ENCODE data around the gene MAST4.

The MAST4 gene

DNA sequence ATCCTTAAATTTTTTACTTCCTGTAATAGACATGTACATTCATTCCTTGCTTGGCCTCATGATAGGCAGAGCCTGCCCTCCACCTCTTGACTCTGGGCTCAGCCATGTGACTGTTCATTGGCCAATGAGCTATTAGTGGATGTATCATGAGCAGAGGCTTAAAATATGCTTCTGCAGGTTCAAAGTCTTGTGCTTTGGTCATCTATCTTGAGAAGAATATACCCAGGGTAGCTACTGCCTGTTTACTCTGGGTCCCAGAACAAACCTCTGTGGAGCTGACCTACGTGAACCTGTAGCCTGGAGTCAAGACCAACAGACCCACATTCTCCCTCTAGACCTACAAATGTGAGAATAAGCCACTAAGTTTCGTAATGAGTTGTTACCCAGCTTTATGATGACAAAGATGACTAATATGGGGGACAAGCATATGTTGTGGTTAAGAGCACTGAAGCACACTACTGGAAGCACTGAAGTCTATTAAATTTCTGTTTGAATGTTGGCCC is 244.4 kb downstream of the MAST4 start:
- DNase-seq (ENCODE audit: low spot score), result peak; percentile 48
- in situ Hi-C loops (cut with MboI; ENCODE audit: low sequenced_read_pairs, unreplicated experiment), result no loop called here
- TF ChIP-seq, protein P1, sequence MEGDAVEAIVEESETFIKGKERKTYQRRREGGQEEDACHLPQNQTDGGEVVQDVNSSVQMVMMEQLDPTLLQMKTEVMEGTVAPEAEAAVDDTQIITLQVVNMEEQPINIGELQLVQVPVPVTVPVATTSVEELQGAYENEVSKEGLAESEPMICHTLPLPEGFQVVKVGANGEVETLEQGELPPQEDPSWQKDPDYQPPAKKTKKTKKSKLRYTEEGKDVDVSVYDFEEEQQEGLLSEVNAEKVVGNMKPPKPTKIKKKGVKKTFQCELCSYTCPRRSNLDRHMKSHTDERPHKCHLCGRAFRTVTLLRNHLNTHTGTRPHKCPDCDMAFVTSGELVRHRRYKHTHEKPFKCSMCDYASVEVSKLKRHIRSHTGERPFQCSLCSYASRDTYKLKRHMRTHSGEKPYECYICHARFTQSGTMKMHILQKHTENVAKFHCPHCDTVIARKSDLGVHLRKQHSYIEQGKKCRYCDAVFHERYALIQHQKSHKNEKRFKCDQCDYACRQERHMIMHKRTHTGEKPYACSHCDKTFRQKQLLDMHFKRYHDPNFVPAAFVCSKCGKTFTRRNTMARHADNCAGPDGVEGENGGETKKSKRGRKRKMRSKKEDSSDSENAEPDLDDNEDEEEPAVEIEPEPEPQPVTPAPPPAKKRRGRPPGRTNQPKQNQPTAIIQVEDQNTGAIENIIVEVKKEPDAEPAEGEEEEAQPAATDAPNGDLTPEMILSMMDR (IDR thresholded peaks at IDR 0.05; ENCODE audit: borderline replicate concordance, control extremely low read depth, extremely low read depth, insufficient read depth, missing control alignments), result no peak

DNA sequence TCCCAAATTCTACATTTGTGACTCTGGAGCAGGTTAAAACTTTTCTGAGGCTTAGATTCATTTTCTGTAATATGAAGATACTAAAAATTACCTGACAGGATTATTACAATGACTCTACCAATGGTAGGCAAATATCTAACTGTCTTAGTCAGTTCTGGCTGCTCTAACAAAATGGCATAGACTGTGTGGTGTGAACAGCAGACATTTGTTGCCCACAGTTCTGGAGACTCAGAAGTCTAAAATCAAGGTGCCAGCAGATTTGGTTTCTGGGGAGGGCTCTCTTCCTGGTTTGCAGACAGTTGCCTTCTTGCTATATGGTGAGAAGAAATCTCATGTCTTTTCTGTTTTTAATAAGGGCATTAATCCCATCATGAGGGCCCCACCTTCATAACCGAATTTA is 245.1 kb downstream of the MAST4 start:
- in situ Hi-C loops (cut with MboI; ENCODE audit: low sequenced_read_pairs, unreplicated experiment), result no loop called here
- no peak for DNase-seq (ENCODE audit: low spot score)
- TF ChIP-seq, protein P1 (IDR thresholded peaks at IDR 0.05; ENCODE audit: borderline replicate concordance, control extremely low read depth, extremely low read depth, insufficient read depth, missing control alignments), result no peak

DNA sequence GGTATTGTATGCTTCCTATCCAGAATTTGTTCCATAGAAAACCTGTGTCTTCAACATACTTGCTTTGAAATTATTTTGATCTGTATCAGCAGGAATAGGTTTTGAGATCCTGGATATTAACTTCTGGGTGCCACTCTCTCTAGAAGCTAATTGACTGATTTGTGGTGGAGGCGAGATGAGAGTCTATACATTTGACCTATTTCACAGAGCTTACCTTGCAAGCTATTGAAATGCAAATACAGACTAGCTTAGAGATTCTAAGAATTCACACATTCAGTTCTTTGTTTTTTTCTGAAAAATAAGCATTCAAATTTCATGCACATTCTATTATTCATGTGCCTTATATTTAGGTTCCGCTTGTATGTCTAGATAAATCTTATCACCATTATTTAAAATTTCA is 246.3 kb downstream of the MAST4 start:
- TF ChIP-seq, protein P1 (IDR thresholded peaks at IDR 0.05; ENCODE audit: borderline replicate concordance, control extremely low read depth, extremely low read depth, insufficient read depth, missing control alignments), result no peak
- in situ Hi-C loops (cut with MboI; ENCODE audit: low sequenced_read_pairs, unreplicated experiment), result no loop called here
- DNase-seq (ENCODE audit: low spot score), result no peak

DNA sequence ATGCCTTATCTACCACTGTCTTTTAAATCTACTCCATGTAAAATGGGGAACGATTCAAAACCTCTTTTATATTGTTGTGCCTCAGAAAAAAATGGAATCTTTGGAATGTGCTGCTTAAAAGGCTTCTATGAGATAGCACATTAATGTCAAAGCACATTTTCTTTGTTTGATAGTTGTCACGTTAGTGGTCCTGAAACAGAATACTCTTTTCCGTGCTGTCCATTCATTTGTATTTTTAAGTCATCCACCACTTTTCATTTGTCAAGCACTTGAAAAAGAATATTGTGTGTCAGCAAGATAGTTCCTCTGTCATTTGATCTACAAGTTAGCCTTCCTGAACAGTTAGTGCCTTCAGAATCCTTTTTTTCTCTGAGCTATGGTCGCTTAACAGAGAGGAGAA is 246.9 kb downstream of the MAST4 start:
- in situ Hi-C loops (cut with MboI; ENCODE audit: low sequenced_read_pairs, unreplicated experiment), result no loop called here
- TF ChIP-seq, protein P1 (IDR thresholded peaks at IDR 0.05; ENCODE audit: borderline replicate concordance, control extremely low read depth, extremely low read depth, insufficient read depth, missing control alignments), result no peak
- DNase-seq (ENCODE audit: low spot score), result no peak

DNA sequence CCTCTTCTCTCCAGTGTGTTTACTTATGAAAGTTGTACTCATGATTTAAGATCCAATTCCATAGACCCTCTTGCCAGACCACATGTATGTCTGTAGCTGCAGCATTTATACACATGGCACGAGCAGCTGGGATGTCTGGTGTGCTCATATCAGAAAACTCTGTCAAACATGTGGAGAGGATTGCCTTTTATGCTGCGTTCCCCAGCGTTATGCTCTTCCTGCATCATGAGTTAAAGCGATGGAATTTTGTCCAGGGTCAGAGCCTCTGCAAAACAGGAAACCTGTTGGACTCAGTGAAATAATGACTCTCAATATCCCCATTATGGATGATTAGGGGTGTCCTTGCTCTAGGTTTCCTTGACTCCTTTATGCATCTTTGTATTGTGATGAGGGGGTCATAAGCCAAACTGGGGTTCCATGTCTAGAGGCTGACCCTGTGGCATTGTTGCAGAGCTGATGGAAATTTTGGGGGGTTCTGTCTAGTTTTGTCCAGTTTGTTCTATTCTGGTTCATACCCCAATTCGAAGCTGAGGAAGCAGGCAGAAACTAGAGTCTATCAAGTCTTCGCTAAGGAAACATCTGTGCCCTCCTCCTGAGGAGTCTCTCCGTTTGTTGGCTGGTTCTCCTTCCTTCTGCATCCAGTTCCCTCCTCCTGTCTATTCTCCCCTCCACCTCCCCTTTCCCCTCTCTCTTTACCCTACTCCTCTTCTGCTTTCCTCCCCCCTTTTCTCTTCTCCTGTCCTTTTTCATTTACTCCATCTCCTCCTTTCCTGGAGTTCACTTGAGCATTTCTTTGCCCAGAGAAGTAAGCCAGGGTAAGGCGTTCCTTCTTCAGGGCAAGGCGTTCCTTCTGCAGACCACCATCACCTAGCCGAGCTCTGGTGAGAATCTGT is 252.8 kb downstream of the MAST4 start:
- TF ChIP-seq, protein P1 (IDR thresholded peaks at IDR 0.05; ENCODE audit: borderline replicate concordance, control extremely low read depth, extremely low read depth, insufficient read depth, missing control alignments), result no peak
- in situ Hi-C loops (cut with MboI; ENCODE audit: low sequenced_read_pairs, unreplicated experiment), result no loop called here
- DNase-seq (ENCODE audit: low spot score), result no peak

DNA sequence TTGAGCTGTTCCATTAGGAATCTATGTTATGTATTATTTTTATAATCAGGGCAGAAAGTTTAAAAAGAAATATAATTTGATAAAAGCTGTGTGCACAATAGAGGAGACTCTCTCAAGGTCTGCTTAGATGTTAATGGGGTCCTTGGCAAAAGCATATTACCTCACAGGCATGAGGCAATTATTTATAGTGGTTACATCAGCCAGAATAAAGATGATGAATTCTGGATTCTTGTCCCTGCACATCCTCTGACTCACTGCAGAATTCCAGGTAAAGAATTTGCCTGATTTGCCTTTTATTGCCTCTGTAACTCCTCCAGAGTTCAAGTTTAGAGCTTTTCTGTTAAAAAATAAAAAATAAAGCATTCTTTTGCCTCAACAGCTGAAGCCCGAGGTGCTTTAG is 253.6 kb downstream of the MAST4 start:
- no peak for DNase-seq (ENCODE audit: low spot score)
- in situ Hi-C loops (cut with MboI; ENCODE audit: low sequenced_read_pairs, unreplicated experiment), result no loop called here
- TF ChIP-seq, protein P1 (IDR thresholded peaks at IDR 0.05; ENCODE audit: borderline replicate concordance, control extremely low read depth, extremely low read depth, insufficient read depth, missing control alignments), result no peak

Data from GM13976 (cell line).